Hepatocyte (in vitro differentiated cells): Measurements from ENCODE around the gene EFNA4.

Source experiments
- EZH2 ChIP-seq: fragments of 200-600 bp; sonication (generic); IDR thresholded peaks from 2 replicates; pipeline ENCODE4 v1.6.1; 2016; ENCODE audit warnings: antibody characterized with exemption, mild to moderate bottlenecking, borderline replicate concordance
- EZH2phosphoT487 ChIP-seq: fragments of 200-600 bp; sonication (generic); IDR thresholded peaks from one replicate; pipeline ENCODE4 v1.6.1; 2018; ENCODE audit warnings: antibody characterized with exemption, mild to moderate bottlenecking, low read depth, moderate library complexity; ENCODE audit not compliant: unreplicated experiment, severe bottlenecking
- TF ChIP-seq, protein P1 (sequence below): fragments of 200-600 bp; sonication (generic); IDR thresholded peaks from 2 replicates; pipeline ENCODE4 v1.5.1; 2016; ENCODE audit warnings: antibody characterized with exemption, mild to moderate bottlenecking; ENCODE audit not compliant: poor library complexity

DNA sequence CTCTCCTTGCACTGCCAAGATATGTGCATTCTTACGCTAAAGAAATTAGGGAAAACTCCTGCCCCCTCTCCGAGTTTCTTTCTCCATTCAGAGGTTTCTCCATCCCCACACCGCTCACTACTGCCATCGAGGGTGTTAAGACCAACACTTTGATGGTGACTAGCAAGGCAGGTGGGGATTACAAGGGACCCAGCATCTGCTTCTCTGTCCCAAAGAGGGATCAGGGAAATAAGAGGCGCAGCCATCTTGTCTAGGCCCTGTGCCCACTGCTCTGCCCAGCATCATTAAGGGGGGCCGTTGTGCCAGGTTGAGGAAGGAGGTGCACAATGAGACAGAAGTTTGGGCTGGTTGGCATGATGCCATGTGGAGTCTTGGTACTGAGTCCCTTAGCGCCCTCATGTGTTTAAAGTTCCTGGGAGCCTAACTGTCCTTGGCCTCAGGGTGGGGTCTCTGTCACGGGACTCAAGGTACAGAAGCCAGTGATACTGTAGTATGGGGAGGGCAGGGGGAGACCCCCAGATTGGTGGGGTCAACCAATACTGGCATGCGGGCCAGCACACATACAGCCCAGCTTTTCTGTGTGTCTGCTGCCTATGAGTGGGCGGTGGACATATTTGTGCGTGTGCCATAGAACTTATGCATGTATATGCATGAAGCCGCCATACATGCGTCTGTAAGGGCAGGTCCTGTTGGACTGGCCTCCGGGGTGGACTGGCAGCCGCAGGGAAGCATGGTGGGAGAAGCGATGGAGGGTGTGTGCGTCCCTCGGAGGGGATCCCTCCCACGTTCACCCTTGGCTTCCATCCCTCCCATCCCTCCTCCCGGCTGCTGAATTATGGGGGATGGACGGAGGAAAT lies 20.6 kb downstream of the EFNA4 start:
- TF ChIP-seq, protein P1, sequence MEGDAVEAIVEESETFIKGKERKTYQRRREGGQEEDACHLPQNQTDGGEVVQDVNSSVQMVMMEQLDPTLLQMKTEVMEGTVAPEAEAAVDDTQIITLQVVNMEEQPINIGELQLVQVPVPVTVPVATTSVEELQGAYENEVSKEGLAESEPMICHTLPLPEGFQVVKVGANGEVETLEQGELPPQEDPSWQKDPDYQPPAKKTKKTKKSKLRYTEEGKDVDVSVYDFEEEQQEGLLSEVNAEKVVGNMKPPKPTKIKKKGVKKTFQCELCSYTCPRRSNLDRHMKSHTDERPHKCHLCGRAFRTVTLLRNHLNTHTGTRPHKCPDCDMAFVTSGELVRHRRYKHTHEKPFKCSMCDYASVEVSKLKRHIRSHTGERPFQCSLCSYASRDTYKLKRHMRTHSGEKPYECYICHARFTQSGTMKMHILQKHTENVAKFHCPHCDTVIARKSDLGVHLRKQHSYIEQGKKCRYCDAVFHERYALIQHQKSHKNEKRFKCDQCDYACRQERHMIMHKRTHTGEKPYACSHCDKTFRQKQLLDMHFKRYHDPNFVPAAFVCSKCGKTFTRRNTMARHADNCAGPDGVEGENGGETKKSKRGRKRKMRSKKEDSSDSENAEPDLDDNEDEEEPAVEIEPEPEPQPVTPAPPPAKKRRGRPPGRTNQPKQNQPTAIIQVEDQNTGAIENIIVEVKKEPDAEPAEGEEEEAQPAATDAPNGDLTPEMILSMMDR: peak; percentile 25
- no peak for TF ChIP-seq EZH2
- TF ChIP-seq EZH2phosphoT487: no peak
